ENCODE results near the gene CASP1. TPM values are rescaled to one million over a fixed set of nuclear protein-coding genes. Genes with fewer than 3 reads are reported as not detected.

The CASP1 gene
- total and polyA plus RNA-seq, 10 donors, result 57.7 to 158 (median 103) TPM

DNA sequence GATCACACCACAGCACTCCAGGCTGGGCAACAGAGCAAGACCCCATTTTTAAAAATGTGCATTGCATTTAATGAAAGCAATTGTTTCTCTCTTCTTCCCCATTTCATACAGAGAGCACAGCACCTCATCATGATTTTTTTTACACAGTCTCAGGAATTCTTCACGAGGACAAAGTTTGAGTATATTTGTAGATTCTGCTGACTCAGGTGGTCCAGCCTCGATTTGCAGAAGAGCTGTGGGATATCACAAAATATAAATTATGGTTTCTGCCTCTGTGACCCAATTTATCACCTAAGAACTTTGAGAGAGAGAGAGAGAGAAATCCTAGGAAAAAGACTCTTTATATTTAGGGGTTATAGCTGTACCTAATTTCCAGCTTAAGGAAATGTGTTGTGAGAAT lies 31.8 kb downstream of the CASP1 start:
- TF ChIP-seq POLR2AphosphoS5 (IDR thresholded peaks at IDR 0.05), result no peak
- TF ChIP-seq CTCF (IDR thresholded peaks at IDR 0.05 in 8 of 11, conservative IDR thresholded peaks at IDR 0.05 in 3 of 11), result no peak
- TF ChIP-seq POLR2A (IDR thresholded peaks at IDR 0.05), result no peak
- Histone ChIP-seq H3K9me3 (no peaks in the 10 kb centered on the region), H3K36me3 (no peaks in the 10 kb centered on the region), H3K27me3 (replicated peaks in 1 of 7) (no peaks in the 10 kb centered on the region), H3K4me3 (no peak overlapping the region), H3K27ac (no peak overlapping the region), H3K4me1 (peaks cover 0 to 9% (median 2%) of the 10 kb centered on the region in 6 donors)
- intact Hi-C loops (cut with DNase I; ENCODE audit: low total_unique reads), result loop anchor here (10.0 kb wide), 1 partner anchor 398 kb away; no protein-coding TSS in a partner anchor
- DNase-seq, result no peak
- WGBS, 5 donors, result 56 to 82% (median 80%) methylated on average over 2 of the region's 2 CpGs

- Histone ChIP-seq H3K27ac (no peak overlapping the region), H3K27me3 (replicated peaks in 1 of 7) (no peaks in the 10 kb centered on the region), H3K36me3 (no peaks in the 10 kb centered on the region), H3K9me3 (no peaks in the 10 kb centered on the region), H3K4me1 (peaks cover 0 to 9% (median 2%) of the 10 kb centered on the region in 6 donors), H3K4me3 (no peak overlapping the region)
- peak; percentile 61 to 88 (median 80) for TF ChIP-seq CTCF (IDR thresholded peaks at IDR 0.05 in 8 of 11, conservative IDR thresholded peaks at IDR 0.05 in 3 of 11)
- no peak for TF ChIP-seq POLR2AphosphoS5 (IDR thresholded peaks at IDR 0.05)
- WGBS, 5 donors, result 78 to 90% (median 82%) methylated on average over 7 of the region's 7 CpGs
- DNase-seq, result peak; percentile 80
- intact Hi-C loops (cut with DNase I; ENCODE audit: low total_unique reads), result loop anchor here (10.0 kb wide), 1 partner anchor 396 kb away; no protein-coding TSS in a partner anchor
Measured at GRCh38 chr11:105000797-105001196, 34.1 kb downstream of the CASP1 start.

- DNase-seq, result no peak
- Histone ChIP-seq H3K9me3 (no peaks in the 10 kb centered on the region), H3K4me1 (peaks cover 0 to 9% (median 2%) of the 10 kb centered on the region in 6 donors), H3K4me3 (no peak overlapping the region), H3K27ac (no peak overlapping the region), H3K27me3 (replicated peaks in 1 of 7) (no peaks in the 10 kb centered on the region), H3K36me3 (no peaks in the 10 kb centered on the region)
- no peak for TF ChIP-seq POLR2A (IDR thresholded peaks at IDR 0.05)
- TF ChIP-seq POLR2AphosphoS5 (IDR thresholded peaks at IDR 0.05), result no peak
- TF ChIP-seq CTCF (IDR thresholded peaks at IDR 0.05 in 8 of 11, conservative IDR thresholded peaks at IDR 0.05 in 3 of 11), result no peak
- intact Hi-C loops (cut with DNase I; ENCODE audit: low total_unique reads), result loop anchor here (10.0 kb wide), 1 partner anchor 395 kb away; no protein-coding TSS in a partner anchor
- WGBS, 5 donors, result 86 to 92% (median 87%) methylated on average over 5 of the region's 5 CpGs
Measured at GRCh38 chr11:105000167-105000566, 34.8 kb downstream of the CASP1 start.

DNA sequence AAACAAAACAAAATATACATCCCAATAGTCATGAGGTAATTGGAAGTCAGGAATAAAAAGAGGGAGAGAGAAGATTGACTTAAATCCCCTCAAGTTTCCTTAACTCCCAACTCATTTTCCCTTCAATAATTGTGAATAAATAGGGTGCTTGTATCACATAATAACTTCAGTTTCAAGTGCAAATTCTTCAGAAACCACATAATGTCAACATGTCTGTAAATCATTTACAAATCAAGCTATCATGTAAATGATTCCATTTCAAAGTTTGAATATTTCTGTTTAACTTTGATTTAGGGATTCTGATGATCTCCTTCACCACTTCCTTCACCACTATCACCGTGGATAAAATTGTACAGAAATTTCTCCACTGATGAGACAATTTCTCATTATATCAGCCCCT lies 35.2 kb downstream of the CASP1 start:
- WGBS, 5 donors, result 69 to 79% (median 71%) methylated on average over 1 of the region's 1 CpG
- H3K4me3 ChIP-seq, result no peak overlapping the region
- H3K27me3 ChIP-seq (replicated peaks in 1 of 7), result no peaks in the 10 kb centered on the region
- no peaks in the 10 kb centered on the region for H3K36me3 ChIP-seq
- H3K27ac ChIP-seq, result no peak overlapping the region
- TF ChIP-seq POLR2A (IDR thresholded peaks at IDR 0.05) (no peak), POLR2AphosphoS5 (IDR thresholded peaks at IDR 0.05) (no peak), CTCF (IDR thresholded peaks at IDR 0.05 in 8 of 11, conservative IDR thresholded peaks at IDR 0.05 in 3 of 11) (no peak)
- H3K9me3 ChIP-seq, result no peaks in the 10 kb centered on the region
- intact Hi-C loops (cut with DNase I; ENCODE audit: low total_unique reads), result loop anchor here (10.0 kb wide), 1 partner anchor 395 kb away; no protein-coding TSS in a partner anchor
- no peak for DNase-seq
- peaks cover 0 to 9% (median 2%) of the 10 kb centered on the region in 6 donors for H3K4me1 ChIP-seq

Measured in spleen (tissue), 11 donors.